ENCODE data around the gene DRICH1.
"Not testable (repeated sequence)": the region's sequence is repeated elsewhere in the genome, so short reads cannot be mapped to it uniquely, and the experiment has no call there.

DRICH1 gene

GRCh38 chr22:23632178-23632577 lies at the start of gene DRICH1:
DRICH1 (minus strand) TSS chr22:23632321; CDS start chr22:23632023, 298 bp downstream.
- no peak for DNase-seq (ENCODE audit: low spot score)

DNA sequence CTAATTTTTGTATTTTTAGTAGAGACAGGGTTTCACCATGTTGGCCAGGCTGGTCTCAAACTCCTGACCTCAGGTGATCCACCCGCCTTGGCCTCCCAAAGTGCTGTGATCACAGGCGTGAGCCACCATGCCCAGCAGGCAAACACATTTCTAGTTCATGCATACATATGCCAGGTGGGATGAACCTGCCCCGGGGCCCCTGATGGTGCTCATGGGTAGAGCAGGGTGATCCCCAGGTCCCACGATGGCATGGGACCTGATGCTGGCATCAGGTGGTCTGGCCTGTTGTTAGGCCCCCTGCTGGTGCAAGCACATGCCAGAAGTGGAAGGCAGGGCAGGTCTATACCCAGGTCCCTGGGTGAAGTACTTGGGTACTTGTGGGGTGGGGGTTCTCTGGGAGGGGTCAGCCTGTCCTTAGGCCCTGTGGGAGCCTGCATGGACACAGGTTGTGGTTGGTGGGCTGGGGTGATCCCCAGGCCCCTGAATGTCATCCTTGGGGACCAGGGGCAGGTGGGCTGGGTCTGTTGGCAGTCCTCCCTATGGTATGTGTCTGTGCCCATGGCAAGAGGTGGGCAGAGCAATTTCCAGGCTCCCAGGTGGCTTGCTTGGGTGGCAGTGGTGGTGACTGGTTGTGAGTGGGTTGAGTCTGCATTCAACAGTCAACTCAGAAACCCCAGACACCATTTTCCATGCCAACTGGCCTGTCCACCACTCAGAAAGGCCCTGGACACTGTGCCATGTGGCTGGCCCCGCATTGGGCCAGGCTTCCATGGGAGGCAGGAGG lies 49.1 kb upstream of the DRICH1 start:
- no peak for DNase-seq (ENCODE audit: low spot score)

DNA sequence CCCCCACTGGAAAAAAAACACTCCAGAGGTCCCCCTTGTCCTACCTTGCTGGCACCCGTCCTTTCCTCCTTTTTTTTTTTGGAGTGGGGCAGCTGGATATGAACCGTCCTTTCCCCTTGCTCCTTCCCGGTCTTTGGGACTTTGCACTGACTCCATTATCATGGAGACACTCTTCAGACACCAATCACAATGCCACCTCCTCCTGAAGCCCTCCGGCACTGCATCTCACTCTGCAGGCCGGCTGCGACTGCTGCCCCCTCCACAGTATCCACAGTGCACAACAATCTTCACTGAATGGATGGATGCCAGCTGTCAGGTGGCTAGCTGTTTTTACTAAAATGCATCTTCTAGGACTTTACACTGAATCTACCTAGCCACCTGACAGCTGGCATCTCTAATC lies 46.0 kb upstream of the DRICH1 start:
- no peak for DNase-seq (ENCODE audit: low spot score)

GRCh38 chr22:23677701-23677995 lies 45.5 kb upstream of the DRICH1 start:
- no peak for DNase-seq (ENCODE audit: low spot score)

DNA sequence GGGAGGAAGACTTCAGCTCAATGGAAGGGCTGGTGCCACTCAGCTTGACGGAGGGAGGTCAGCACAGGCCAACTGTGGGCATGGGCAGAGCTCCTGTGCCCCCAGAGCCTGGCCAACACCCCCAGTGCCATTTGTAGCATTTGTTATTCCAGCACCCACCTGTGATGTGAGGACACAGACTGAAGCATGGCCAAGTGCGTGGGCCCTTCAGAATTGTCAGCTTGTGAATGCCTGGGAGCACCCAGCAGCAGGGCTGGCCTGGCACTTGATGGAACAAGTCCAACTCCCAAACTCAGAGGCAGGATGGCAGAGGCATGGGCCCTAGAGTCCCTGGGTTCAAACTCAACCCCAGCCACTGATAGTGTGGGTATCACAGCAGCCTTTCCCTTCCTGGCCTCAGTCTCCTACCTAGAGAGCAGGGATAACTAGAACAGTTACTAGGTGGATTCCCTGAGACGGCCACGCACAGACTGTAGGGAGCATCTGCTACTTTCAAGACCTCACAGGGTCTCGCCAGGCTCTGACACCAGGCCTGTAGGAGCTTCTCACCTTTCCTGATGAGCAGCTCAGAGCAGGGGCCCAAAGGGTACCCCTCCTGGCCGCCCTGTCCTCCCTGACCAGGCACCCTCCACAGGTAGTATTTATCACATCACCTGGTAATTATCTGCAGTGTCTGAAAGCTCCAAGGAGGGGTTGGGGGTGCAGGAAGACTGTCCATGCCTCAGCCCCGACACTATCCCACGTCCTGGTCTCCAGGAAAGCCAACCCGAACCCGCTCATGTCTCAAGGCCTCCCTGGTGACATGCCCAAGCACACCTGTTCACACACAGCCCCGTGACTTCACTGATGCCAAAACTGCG lies 45.0 kb upstream of the DRICH1 start:
- not testable (repeated sequence) for DNase-seq (ENCODE audit: low spot score)

DNA sequence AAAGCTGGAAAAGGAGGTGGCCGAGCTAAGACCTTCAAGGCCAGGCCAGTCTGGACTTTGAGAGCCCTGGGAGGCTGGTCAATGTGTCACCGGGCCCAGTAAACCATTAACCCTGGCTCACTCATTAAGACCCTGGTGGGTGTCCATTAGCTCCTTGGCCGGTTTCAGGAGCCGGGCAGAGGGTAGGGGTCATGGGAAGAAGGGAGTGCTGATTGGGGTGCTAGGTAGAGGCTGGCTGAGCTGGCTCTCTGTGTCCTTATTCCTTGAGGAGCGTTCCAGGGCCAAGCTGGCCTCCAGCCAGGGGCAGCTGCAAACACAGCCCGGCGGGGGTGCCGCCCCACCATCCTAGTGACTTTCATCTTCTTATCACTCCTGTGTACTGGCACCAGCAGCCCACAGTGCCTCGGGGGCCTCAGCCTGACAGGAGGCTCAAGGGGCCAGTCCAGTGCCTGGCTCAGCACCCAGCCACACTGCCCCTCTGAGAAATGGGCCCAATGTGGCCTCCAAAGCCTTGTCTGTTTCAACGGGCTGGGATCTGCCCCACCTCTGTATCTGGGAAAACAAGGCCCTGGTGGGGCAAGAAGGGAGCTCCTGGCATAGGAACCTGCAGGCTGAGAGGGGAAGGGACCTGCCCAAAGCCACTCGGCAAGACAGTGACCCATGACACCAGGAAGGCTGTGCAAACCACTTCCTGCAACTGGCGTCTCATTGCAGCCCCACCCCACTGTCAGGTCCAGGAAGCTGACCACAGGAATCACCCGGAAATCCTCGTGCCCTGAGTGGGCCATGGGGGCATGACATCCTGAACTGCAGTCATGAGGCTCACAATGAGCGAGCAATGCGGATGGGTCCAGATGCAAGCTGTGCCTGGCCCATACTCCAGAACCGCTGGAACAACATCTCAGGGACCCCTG lies 43.6 kb upstream of the DRICH1 start:
- DNase-seq (ENCODE audit: low spot score): no peak

GRCh38 chr22:23674886-23675501 lies 42.9 kb upstream of the DRICH1 start:
- DNase-seq (ENCODE audit: low spot score): not testable (repeated sequence)

DNA sequence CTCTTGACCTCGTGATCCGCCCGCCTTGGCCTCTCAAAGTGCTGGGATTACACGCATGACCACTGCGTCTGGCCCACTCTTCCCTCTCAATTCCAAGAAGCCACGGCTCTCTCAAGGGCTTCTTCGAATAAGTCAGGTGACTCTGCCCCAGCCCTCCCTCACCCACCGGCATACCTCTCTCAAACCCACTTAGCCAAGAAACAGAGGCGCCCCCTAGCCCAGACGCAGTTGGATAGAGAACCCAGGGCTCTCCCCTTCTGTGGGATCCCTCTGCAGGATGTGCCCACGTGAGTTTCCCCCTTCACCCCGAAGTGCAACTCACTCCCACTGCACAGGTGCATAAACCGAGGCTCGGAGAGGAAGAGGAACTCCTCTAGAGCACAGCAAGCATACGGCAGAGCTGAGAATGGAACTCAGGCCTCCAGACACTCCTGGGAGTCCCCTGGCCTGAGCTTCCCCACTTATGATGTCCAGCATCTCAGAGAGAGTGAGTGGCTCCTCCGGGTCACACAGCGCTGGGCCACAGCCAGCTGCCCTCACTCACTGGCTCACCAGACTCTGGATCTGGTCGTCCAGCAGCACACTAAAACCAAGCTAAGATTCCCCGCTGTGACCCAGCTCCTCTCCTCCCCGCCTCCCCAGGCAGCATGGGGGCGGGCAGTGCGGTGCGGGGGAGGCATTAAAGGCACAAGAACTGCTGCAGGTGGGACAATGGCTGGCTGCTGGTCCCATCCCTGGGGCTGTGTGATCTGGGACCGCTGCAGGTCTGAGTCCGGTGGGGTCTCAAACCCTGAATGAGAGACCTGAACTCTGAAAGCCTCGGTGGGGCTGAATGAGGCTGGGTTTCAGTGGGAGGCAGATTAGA lies 41.9 kb upstream of the DRICH1 start:
- DNase-seq (ENCODE audit: low spot score): no peak

DNA sequence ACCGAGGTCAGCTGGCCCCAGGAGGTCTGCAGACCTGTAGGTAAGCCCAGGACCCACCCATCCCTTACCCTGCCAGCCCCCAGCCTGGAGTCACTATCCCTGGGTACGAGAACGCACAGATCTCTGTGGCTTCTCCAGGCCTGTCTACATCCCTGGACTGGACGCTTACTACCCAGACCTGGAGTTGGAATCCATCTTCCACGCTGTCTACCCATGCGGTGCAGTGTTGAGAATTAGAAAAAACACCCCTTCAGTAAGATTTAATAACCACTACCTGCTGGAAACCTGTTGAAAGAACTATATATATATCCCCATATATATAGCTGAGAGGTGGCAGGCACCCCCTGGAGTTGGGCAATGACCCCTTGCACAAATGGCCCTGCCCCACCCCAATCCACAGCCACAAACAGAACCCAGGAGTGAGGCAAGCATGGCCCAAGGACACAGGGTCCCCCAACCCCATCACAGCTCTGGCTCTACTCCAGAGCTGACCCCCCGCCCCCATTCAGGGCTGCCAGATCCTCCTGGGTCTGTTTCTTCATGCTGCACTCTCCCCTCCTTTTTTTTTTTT lies 41.0 kb upstream of the DRICH1 start:
- no peak for DNase-seq (ENCODE audit: low spot score)

DNA sequence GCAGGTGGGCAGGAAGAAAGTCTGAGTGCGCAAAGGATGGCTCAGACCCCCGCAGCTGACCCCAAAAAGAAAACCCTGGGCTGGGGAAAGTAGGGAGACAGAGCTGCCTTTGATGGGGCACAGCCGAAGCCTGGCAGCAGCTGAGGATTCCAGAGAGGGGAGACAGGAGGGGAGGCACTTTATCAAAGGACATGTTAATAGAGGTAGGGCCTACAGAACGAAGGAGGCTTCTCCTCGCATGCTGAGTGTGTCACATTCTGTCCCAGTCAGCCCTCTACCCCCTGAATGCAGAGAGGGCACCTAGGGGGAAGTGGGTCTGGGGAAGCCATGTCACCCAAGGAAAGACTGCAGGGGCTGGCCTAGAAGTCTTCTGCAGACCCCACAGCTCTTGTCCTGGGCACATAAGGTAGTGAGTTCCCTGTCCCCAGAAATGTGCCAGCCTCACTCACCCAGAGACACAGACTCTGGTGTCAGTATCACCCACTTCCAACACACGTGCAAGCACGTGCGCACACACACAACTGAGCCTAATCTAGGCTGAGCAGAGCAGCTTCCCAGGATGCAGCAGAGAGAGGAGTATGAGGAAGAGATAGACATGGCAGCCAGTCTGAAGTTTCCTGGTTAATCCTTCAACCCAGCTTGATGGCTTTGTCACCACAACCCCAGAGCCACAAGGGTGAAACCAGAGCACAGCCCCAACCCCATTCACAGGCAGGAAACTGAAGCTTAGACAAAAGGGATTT lies 40.4 kb upstream of the DRICH1 start:
- not testable (repeated sequence) for DNase-seq (ENCODE audit: low spot score)

DNA sequence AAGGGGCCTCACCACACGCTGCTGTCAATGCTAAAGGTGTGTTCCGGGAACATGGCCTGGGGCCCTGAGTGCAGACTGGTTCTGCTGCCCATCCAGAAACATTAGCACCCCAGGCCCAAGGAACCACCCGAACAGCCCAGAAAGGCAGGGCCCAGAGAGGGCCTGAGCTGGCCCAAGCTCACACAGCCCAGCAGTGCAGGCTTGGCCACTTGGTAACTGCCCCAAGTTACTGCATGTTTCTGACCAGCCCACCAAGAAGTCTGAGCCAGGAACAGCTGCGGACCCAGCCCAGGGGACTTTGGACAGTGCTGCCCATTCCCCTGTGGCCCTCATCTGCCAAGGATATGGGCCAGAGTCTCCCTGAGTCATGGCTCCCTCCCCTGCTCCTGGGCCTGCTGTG lies 39.3 kb upstream of the DRICH1 start:
- not testable (repeated sequence) for DNase-seq (ENCODE audit: low spot score)

GRCh38 chr22:23670378-23671295 lies 38.5 kb upstream of the DRICH1 start:
- DNase-seq (ENCODE audit: low spot score): no peak

DNA sequence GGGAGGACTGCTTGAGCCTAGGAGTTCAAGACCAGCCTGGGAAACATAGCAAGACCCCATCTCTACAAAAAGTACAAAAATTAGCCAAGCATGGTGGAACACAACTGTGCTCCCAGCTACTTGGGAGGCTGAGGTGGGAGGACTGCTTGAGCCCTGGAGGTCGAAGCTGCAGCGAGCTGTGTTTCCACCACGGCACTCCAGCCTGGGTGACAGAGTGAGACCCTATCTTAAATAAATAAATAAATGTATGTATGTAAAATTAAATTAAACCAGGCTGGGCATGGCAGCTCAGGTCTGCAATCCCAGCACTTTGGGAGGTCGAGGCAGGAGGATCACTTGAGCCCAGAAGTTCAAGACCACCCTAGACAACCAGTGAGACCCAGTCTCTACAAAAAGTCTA lies 28.3 kb upstream of the DRICH1 start:
- not testable (repeated sequence) for DNase-seq (ENCODE audit: low spot score)

GRCh38 chr22:23657727-23658126 lies 25.6 kb upstream of the DRICH1 start:
- DNase-seq (ENCODE audit: low spot score): no peak

DNA sequence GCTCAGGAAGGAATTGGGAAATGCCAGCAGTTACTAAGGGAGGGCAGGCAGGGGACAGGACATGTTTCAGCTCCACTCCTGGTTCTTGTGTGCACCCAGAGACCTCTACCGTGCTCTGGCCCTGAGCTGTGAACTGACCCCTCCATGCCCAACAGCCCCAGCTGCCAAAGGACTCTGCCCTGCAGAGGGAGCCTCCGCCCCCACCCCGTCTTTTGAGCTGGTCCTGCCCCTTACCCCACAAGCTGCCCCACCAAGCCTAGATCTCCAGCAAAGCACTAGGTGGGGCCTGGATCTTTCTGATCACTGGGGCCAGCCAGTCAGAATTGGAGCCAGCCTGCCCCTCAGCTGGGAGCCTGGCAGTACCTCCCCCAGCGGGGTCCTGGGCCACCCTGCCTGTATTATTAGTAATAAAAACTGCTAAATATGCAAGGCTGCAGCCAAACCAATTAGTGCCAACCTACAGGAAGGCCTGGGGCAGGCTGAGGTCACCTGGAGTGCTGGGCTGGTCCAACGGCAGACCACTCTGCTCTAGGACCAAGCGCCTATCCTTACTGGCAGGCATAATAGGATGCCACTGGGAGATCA lies 23.9 kb upstream of the DRICH1 start:
- no peak for DNase-seq (ENCODE audit: low spot score)

DNA sequence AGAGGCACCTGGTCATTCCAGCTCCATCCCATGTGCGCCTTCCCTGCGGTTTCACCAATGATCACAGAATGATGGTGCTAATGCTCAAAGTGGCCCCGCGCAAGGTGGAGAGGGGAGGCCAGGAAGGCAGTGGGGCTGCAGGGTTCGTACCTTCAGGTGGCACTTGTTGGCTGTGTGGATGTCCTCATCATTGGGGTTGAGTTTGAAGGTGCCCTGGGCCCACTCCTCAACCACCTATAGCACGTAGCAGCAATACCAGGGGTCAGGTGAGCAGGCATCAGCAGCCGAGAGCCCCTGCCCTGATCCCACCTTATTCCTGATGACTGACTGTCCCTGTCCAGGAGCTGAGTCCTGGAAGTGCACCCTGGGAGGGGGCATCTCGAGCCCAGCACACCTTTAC lies 20.6 kb upstream of the DRICH1 start:
- no peak for DNase-seq (ENCODE audit: low spot score)

DNA sequence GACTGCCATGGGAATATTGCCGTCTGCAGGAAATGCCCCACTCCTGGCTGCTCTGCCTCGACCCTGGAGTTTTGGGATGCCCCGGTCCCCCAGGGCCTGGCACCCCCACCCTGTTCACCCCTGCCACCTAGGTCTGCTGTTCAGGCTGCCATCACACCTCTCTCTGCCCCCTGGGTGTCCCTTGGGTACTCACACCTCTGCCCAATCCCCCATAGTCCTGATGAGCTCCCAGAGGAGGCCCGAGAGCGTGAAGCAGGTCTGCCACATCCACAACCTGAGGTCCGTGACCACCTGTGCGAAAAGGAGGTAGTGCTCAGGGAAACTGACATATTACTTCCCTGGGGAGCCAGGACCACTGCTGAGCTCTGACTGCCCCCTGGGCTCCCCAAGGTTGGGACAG lies 20.2 kb upstream of the DRICH1 start:
- DNase-seq (ENCODE audit: low spot score): no peak

- DNase-seq (ENCODE audit: low spot score): no peak
These were observed 19.6 kb upstream of the DRICH1 start for GRCh38 chr22:23651676-23652075.

All from globus pallidus (tissue), 1 donor.